Suprapubic skin (tissue), 4 donors: ENCODE data around the gene MBLAC1. TPM values are rescaled to one million over a fixed set of nuclear protein-coding genes. Genes with fewer than 3 reads are reported as not detected.

Experiments
- total RNA-seq, 4 donors: library from RNA; depleted of rRNA; stranded (reverse); fragments of >200 nt; gene quantifications; one replicate each; pipeline ENCODE4 v1.1.0, GENCODE V29; 2016

The MBLAC1 gene
- total RNA-seq, 4 donors from 2014 or later = 2.6 to 6.2 (median 3.6) TPM

Other genes starting within 250 kb of the MBLAC1 start
- 1 to 10 TPM in 1 of 4 donors, not detected in 3; 1.5 TPM for gene OR2AE1, start 249.9 kb upstream of the MBLAC1 start, total RNA-seq
- gene TRIM4, start 207.4 kb upstream of the MBLAC1 start, total RNA-seq = 10 to 100 TPM; 40.2 to 56.7 (median 50.8) TPM
- 1 to 10 TPM; 1.9 to 2.9 (median 2.5) TPM for gene GJC3, start 197.3 kb upstream of the MBLAC1 start, total RNA-seq
- 1,000 to 10,000 TPM in 1 of 4 donors, 100 to 1,000 TPM in 3; 529 to 1,010 (median 610) TPM for gene AZGP1, start 150.9 kb upstream of the MBLAC1 start, total RNA-seq
- 100 to 1,000 TPM in 1 of 4 donors, 10 to 100 TPM in 3; 50.5 to 106 (median 66.4) TPM for gene ZKSCAN1, start 111.4 kb upstream of the MBLAC1 start, total RNA-seq
- gene ZSCAN21, start 77.2 kb upstream of the MBLAC1 start, total RNA-seq = 10 to 100 TPM in 3 of 4 donors, 1 to 10 TPM in 1; 8.9 to 18.5 (median 10.2) TPM
- gene ZNF3, start 45.2 kb upstream of the MBLAC1 start, total RNA-seq = 10 to 100 TPM; 13.2 to 30.3 (median 24.4) TPM
- 10 to 100 TPM; 35.8 to 60.7 (median 47.7) TPM for gene COPS6, start 38.0 kb upstream of the MBLAC1 start, total RNA-seq
- gene MCM7, start 25.6 kb upstream of the MBLAC1 start, total RNA-seq = 10 to 100 TPM; 43.8 to 97.0 (median 51.8) TPM
- gene AP4M1, start 25.3 kb upstream of the MBLAC1 start, total RNA-seq = 10 to 100 TPM; 16.7 to 33.2 (median 31.8) TPM
- gene TAF6, start 7.6 kb upstream of the MBLAC1 start, total RNA-seq = 10 to 100 TPM; 31.7 to 59.3 (median 48.9) TPM
- 1 to 10 TPM; 4.5 to 7.1 (median 5.4) TPM for gene CNPY4, start 7.3 kb upstream of the MBLAC1 start, total RNA-seq
- gene LAMTOR4, start 22.0 kb downstream of the MBLAC1 start, total RNA-seq = 100 to 1,000 TPM; 346 to 682 (median 537) TPM
- gene TRAPPC14, start 31.8 kb downstream of the MBLAC1 start, total RNA-seq = 10 to 100 TPM; 19.7 to 69.0 (median 35.8) TPM
- 10 to 100 TPM; 30.0 to 36.9 (median 33.0) TPM for gene GAL3ST4, start 41.6 kb downstream of the MBLAC1 start, total RNA-seq
- 10 to 100 TPM in 2 of 4 donors, 1 to 10 TPM in 2; 7.3 to 45.4 (median 14.8) TPM for gene GPC2, start 50.4 kb downstream of the MBLAC1 start, total RNA-seq
- 1 to 10 TPM in 2 of 4 donors, under 1 TPM in 1, not detected in 1; 0.68 to 2.0 (median 1.9) TPM for gene STAG3, start 51.0 kb downstream of the MBLAC1 start, total RNA-seq
- not detected for gene PVRIG, start 93.0 kb downstream of the MBLAC1 start, total RNA-seq
- not detected for gene SPDYE3, start 180.7 kb downstream of the MBLAC1 start, total RNA-seq
- gene PILRB, start 231.2 kb downstream of the MBLAC1 start, total RNA-seq = 100 to 1,000 TPM in 1 of 4 donors, 10 to 100 TPM in 3; 40.8 to 125 (median 63.1) TPM
- 1 to 10 TPM; 1.3 to 8.5 (median 4.2) TPM for gene PILRA, start 246.5 kb downstream of the MBLAC1 start, total RNA-seq